IMR-90 (cell line): ENCODE results near the gene PRKCH.

ENCODE experiments used
- CTCF ChIP-seq: conservative IDR thresholded peaks from 2 replicates; pipeline ENCODE4 v1.5.1; 2012; ENCODE audit warnings: mild to moderate bottlenecking, low read depth, low read length, improper control_type of control experiment
- FOS ChIP-seq: fragments of 150-350 bp; IDR thresholded peaks from 2 replicates; pipeline ENCODE4 v1.6.1; 2016; ENCODE audit warnings: low read depth, low read length
- POLR2A ChIP-seq: IDR thresholded peaks from 2 replicates; pipeline ENCODE4 v1.6.1; 2012; ENCODE audit warnings: mild to moderate bottlenecking, low read depth, low read length
- RAD21 ChIP-seq: IDR thresholded peaks from 2 replicates; pipeline ENCODE4 v1.6.1; 2012; ENCODE audit warnings: low read length, improper control_type of control experiment
- RFX5 ChIP-seq: IDR thresholded peaks from 2 replicates; pipeline ENCODE4 v1.8.0; 2012; ENCODE audit warnings: low read depth, mild to moderate bottlenecking, low read length, moderate library complexity
- SMC3 ChIP-seq: fragments of 150-350 bp; IDR thresholded peaks from 2 replicates; pipeline ENCODE4 v1.6.1; 2016; ENCODE audit warnings: low read depth, mild to moderate bottlenecking, antibody characterized with exemption, low read length, moderate library complexity

GRCh38 chr14:61357123-61357522 lies 35.7 kb downstream of the PRKCH start:
- no peak for TF ChIP-seq POLR2A
- no peak for TF ChIP-seq SMC3
- no peak for TF ChIP-seq RAD21
- no peak for TF ChIP-seq CTCF
- no peak for TF ChIP-seq RFX5
- TF ChIP-seq FOS: no peak
